ENCODE measurements around the gene ZNF773. TPM values are rescaled to one million over a fixed set of nuclear protein-coding genes. Genes with fewer than 3 reads are reported as not detected.

Gene ZNF773
- total and polyA plus RNA-seq, 4 donors: 2.5 to 17.0 (median 5.3) TPM

DNA sequence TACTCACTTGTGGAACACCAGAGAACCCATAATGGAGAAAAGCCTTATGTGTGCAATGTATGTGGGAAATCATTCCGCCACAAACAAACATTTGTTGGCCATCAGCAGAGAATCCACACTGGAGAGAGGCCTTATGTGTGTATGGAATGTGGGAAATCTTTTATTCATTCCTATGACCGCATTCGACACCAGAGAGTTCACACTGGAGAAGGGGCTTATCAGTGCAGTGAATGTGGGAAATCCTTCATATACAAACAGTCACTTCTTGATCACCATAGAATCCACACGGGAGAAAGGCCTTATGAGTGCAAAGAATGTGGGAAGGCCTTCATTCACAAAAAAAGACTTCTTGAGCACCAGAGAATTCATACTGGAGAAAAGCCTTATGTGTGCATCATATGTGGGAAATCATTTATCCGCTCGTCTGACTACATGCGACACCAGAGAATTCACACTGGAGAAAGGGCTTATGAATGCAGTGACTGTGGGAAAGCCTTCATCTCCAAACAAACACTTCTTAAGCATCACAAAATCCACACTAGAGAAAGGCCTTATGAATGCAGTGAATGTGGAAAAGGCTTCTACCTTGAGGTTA, 38.3 kb downstream of the ZNF773 start:
- Histone ChIP-seq H3K27ac (ENCODE audit: low read depth in 1 of 2, low read length in 1 of 2) (no peak overlapping the region), H3K36me3 (ENCODE audit: control insufficient read depth in 4 of 4, insufficient read depth in 4 of 4, low read length in 4 of 4) (peaks cover 39 to 88% (median 73%) of the 10 kb centered on the region in 4 donors), H3K4me1 (ENCODE audit: control insufficient read depth in 5 of 5, insufficient read depth in 5 of 5, low read length in 5 of 5) (no peaks in the 10 kb centered on the region), H3K27me3 (ENCODE audit: control insufficient read depth in 3 of 3, insufficient read depth in 3 of 3, low read length in 2 of 3) (no peaks in the 10 kb centered on the region), H3K9me3 (ENCODE audit: control insufficient read depth in 4 of 4, insufficient read depth in 3 of 4, low read length in 3 of 4) (peaks cover 26 to 76% (median 62%) of the 10 kb centered on the region in 4 donors), H3K4me3 (no peak overlapping the region), H3K9ac (ENCODE audit: insufficient read depth in 1 of 2, low read length in 2 of 2) (no peak overlapping the region)
- TF ChIP-seq, protein P1, sequence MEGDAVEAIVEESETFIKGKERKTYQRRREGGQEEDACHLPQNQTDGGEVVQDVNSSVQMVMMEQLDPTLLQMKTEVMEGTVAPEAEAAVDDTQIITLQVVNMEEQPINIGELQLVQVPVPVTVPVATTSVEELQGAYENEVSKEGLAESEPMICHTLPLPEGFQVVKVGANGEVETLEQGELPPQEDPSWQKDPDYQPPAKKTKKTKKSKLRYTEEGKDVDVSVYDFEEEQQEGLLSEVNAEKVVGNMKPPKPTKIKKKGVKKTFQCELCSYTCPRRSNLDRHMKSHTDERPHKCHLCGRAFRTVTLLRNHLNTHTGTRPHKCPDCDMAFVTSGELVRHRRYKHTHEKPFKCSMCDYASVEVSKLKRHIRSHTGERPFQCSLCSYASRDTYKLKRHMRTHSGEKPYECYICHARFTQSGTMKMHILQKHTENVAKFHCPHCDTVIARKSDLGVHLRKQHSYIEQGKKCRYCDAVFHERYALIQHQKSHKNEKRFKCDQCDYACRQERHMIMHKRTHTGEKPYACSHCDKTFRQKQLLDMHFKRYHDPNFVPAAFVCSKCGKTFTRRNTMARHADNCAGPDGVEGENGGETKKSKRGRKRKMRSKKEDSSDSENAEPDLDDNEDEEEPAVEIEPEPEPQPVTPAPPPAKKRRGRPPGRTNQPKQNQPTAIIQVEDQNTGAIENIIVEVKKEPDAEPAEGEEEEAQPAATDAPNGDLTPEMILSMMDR (IDR thresholded peaks at IDR 0.05; ENCODE audit: control extremely low read depth, extremely low read depth): no peak
- no peak for ATAC-seq (ENCODE audit: insufficient read depth, low FRiP score)
- DNase-seq: no peak
- 97 to 98% methylated on average over 7 of the region's 7 CpGs for WGBS, 2 donors

DNA sequence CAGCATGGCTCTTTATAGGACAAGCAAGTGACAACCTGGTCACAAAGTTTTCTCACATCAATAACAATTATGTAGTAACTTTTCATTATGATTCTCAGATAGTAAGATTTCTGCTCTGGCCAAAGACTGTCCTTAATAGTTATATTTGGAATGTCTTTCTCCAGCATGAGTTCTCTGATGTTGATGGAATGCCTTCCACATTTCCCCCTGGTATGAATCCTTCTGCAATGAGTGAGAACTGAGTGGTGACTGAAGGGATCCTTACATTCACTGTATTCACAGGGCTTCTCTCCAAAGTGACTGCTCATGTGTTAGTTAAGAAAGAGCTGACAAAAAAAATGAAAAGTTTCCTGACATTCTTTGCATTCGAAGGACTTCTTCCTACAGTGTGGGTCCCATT, 46.8 kb downstream of the ZNF773 start:
- peaks cover 33 to 95% (median 78%) of the 10 kb centered on the region in 4 donors for H3K36me3 ChIP-seq (ENCODE audit: control insufficient read depth in 4 of 4, insufficient read depth in 4 of 4, low read length in 4 of 4)
- peaks cover 11 to 62% (median 46%) of the 10 kb centered on the region in 4 donors for H3K9me3 ChIP-seq (ENCODE audit: control insufficient read depth in 4 of 4, insufficient read depth in 3 of 4, low read length in 3 of 4)
- WGBS, 2 donors: 96 to 100% methylated on average over 1 of the region's 1 CpG
- H3K4me3 ChIP-seq: no peak overlapping the region
- no peak for ATAC-seq (ENCODE audit: insufficient read depth, low FRiP score)
- H3K4me1 ChIP-seq (ENCODE audit: control insufficient read depth in 5 of 5, insufficient read depth in 5 of 5, low read length in 5 of 5): no peaks in the 10 kb centered on the region
- TF ChIP-seq, protein P1 (IDR thresholded peaks at IDR 0.05; ENCODE audit: control extremely low read depth, extremely low read depth): no peak
- DNase-seq: no peak
- H3K9ac ChIP-seq (ENCODE audit: insufficient read depth in 1 of 2, low read length in 2 of 2): no peak overlapping the region
- no peaks in the 10 kb centered on the region for H3K27me3 ChIP-seq (ENCODE audit: control insufficient read depth in 3 of 3, insufficient read depth in 3 of 3, low read length in 2 of 3)
- H3K27ac ChIP-seq (ENCODE audit: low read depth in 1 of 2, low read length in 1 of 2): no peak overlapping the region

DNA sequence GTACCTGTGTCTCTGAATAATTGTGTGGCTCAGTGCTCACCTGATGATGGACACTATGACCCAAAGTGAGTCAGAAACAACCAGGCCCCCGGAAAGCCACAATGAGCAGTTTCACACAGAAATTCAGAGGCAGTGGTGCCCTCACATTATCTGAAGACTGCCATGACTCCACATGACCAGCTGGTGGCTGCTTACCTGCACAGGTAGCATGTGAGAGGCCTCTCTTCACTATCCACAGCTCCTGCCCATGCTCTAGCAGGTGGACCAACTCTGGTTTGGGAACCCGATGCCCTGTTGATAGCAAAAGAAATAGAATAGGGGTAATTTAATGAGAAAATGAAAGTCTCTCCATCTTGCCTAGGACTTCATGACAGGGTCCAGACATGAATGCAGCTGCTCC, 52.7 kb downstream of the ZNF773 start:
- no peak overlapping the region for H3K27ac ChIP-seq (ENCODE audit: low read depth in 1 of 2, low read length in 1 of 2)
- H3K4me3 ChIP-seq: no peak overlapping the region
- peaks cover 54 to 87% (median 73%) of the 10 kb centered on the region in 4 donors for H3K36me3 ChIP-seq (ENCODE audit: control insufficient read depth in 4 of 4, insufficient read depth in 4 of 4, low read length in 4 of 4)
- H3K27me3 ChIP-seq (ENCODE audit: control insufficient read depth in 3 of 3, insufficient read depth in 3 of 3, low read length in 2 of 3): no peaks in the 10 kb centered on the region
- WGBS, 2 donors: 98 to 99% methylated on average over 2 of the region's 2 CpGs
- DNase-seq: no peak
- ATAC-seq (ENCODE audit: insufficient read depth, low FRiP score): no peak
- TF ChIP-seq, protein P1 (IDR thresholded peaks at IDR 0.05; ENCODE audit: control extremely low read depth, extremely low read depth): no peak
- H3K9ac ChIP-seq (ENCODE audit: insufficient read depth in 1 of 2, low read length in 2 of 2): no peak overlapping the region
- H3K9me3 ChIP-seq (ENCODE audit: control insufficient read depth in 4 of 4, insufficient read depth in 3 of 4, low read length in 3 of 4): peaks cover 0 to 50% (median 29%) of the 10 kb centered on the region in 4 donors
- H3K4me1 ChIP-seq (ENCODE audit: control insufficient read depth in 5 of 5, insufficient read depth in 5 of 5, low read length in 5 of 5): no peaks in the 10 kb centered on the region

DNA sequence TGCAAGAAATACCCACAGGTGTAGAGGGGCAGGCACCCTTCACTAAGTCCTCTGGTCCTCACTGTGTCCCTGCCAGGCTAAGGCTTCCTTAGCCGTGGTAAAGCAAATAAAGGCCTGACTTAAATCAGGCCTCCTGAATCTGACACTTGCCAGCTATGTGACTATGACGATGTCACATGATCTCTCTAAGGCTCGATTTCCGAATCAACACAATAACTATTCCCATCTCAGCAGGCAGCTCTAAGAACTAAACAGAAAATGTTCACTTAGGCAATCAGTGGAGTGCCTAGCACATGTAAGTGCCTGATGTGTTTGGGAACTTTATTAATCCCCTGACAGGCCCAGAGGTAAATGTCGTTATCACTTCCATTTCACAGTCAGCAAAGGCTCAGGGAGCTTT, 57.9 kb downstream of the ZNF773 start:
- Histone ChIP-seq H3K9ac (ENCODE audit: insufficient read depth in 1 of 2, low read length in 2 of 2) (no peak overlapping the region), H3K9me3 (ENCODE audit: control insufficient read depth in 4 of 4, insufficient read depth in 3 of 4, low read length in 3 of 4) (peaks cover 0 to 29% (median 5%) of the 10 kb centered on the region in 4 donors), H3K4me1 (ENCODE audit: control insufficient read depth in 5 of 5, insufficient read depth in 5 of 5, low read length in 5 of 5) (peaks cover 5 to 14% (median 12%) of the 10 kb centered on the region in 5 donors), H3K27ac (ENCODE audit: low read depth in 1 of 2, low read length in 1 of 2) (no peak overlapping the region), H3K27me3 (ENCODE audit: control insufficient read depth in 3 of 3, insufficient read depth in 3 of 3, low read length in 2 of 3) (no peaks in the 10 kb centered on the region), H3K36me3 (ENCODE audit: control insufficient read depth in 4 of 4, insufficient read depth in 4 of 4, low read length in 4 of 4) (peaks cover 24 to 37% (median 31%) of the 10 kb centered on the region in 4 donors), H3K4me3 (no peak overlapping the region)
- DNase-seq (no peak), ATAC-seq (ENCODE audit: insufficient read depth, low FRiP score) (no peak)
- 78 to 91% methylated on average over 5 of the region's 5 CpGs for WGBS, 2 donors
- TF ChIP-seq, protein P1 (IDR thresholded peaks at IDR 0.05; ENCODE audit: control extremely low read depth, extremely low read depth): no peak
